ENCODE measurements around the gene FXYD4.
"Not testable (repeated sequence)": the region's sequence is repeated elsewhere in the genome, so short reads cannot be mapped to it uniquely, and the experiment has no call there.

The FXYD4 gene

GRCh38 chr10:43421201-43421507 is 49.7 kb downstream of the FXYD4 start:
- no peak for DNase-seq

- no peak for DNase-seq
Observed at GRCh38 chr10:43421519-43421918, 50.1 kb downstream of the FXYD4 start.

- DNase-seq = not testable (repeated sequence)
Observed at GRCh38 chr10:43421944-43422343, 50.5 kb downstream of the FXYD4 start.

GRCh38 chr10:43424416-43424815 is 53.0 kb downstream of the FXYD4 start:
- DNase-seq = no peak

Measured in effector CD4-positive, alpha-beta T cell (primary cell).